ENCODE measurements around the gene PCYOX1L.

GRCh38 chr5:149367249-149367971, 9.6 kb downstream of the PCYOX1L start:
- TF ChIP-seq JUND (IDR thresholded peaks at IDR 0.05; ENCODE audit: low read length) (peak; percentile 40; the same call in 1 of the 2 replicates), NRF1 (IDR thresholded peaks at IDR 0.05; ENCODE audit: low read depth, low read length) (no peak), JUN (IDR thresholded peaks at IDR 0.05; ENCODE audit: low read depth, low read length) (no peak), CTCF (IDR thresholded peaks at IDR 0.05; ENCODE audit: control extremely low read depth in 1 of 3, insufficient read depth in 1 of 3, low read depth in 1 of 3, low read length in 3 of 3) (peak; percentile 68 to 98 (median 97))
